DOHH2 (cell line): ENCODE data around the gene PID1.

Experiments
- CTCF ChIP-seq: fragments of 200-600 bp; sonication (generic); IDR thresholded peaks from one replicate; pipeline ENCODE4 v1.5.1; 2014; ENCODE audit warnings: antibody characterized with exemption, mild to moderate bottlenecking, low read depth, low read length; ENCODE audit not compliant: poor library complexity, severe bottlenecking
- EZH2phosphoT487 ChIP-seq: fragments of 200-600 bp; sonication (generic); IDR thresholded peaks from 2 replicates; pipeline ENCODE4 v1.6.1; 2017; ENCODE audit warnings: borderline replicate concordance, mild to moderate bottlenecking, antibody characterized with exemption, low read length, moderate library complexity, mixed read lengths

GRCh38 chr2:229319558-229319957 lies 48.5 kb upstream of the PID1 start:
- TF ChIP-seq CTCF, result no peak
- no peak for TF ChIP-seq EZH2phosphoT487
